CD4-positive, CD25-positive, alpha-beta regulatory T cell (primary cell): Measurements from ENCODE around the gene SPPL2B. TPM values are rescaled to one million over a fixed set of nuclear protein-coding genes. Genes with fewer than 3 reads are reported as not detected.

Experiments used
- ATAC-seq, 2 donors: fragments of 150-1000 bp; cut with Tn5 transposase; one replicate each; pipeline ENCODE4 v1.10.0; 2021; ENCODE audit warnings: low read depth in 2 of 2, moderate number of reproducible peaks in 2 of 2, moderate library complexity in 1 of 2
- DNase-seq, 3 donors: peaks; one replicate each; pipeline versions ENCODE4 v3.0.0 to v3.0.0-alpha.2; 2012 to 2022; ENCODE audit warnings: mixed read lengths in 1 of 3
- H3K27ac ChIP-seq: one replicate; pipeline ENCODE4 v1.7.0; 2013; ENCODE audit warnings: mild to moderate bottlenecking, low read length; ENCODE audit not compliant: insufficient read depth, poor library complexity, severe bottlenecking
- H3K27me3 ChIP-seq: one replicate; pipeline ENCODE4 v1.7.0; 2013; ENCODE audit warnings: low read length; ENCODE audit not compliant: control insufficient read depth, insufficient read depth
- H3K36me3 ChIP-seq: one replicate; pipeline ENCODE4 v1.7.0; 2013; ENCODE audit warnings: mild to moderate bottlenecking, low read length, moderate library complexity; ENCODE audit not compliant: control insufficient read depth, insufficient read depth
- H3K4me1 ChIP-seq: 2 replicates; pipeline ENCODE4 v1.7.0; 2013; ENCODE audit warnings: mild to moderate bottlenecking, low read length; ENCODE audit not compliant: insufficient read depth, control insufficient read depth, poor library complexity, severe bottlenecking
- H3K4me3 ChIP-seq: one replicate; pipeline ENCODE4 v1.7.0; 2013; ENCODE audit warnings: low read depth, mild to moderate bottlenecking, low read length, moderate library complexity
- H3K9me3 ChIP-seq, 2 experiments: 1 replicate in 1 of 2; 2 replicates in 1 of 2; pipeline ENCODE4 v1.7.0; 2013; ENCODE audit warnings: low read length in 2 of 2, mild to moderate bottlenecking in 1 of 2, moderate library complexity in 1 of 2; ENCODE audit not compliant: control insufficient read depth in 2 of 2
- H3K27ac Mint-ChIP-seq, 3 donors: one replicate each; pipeline ENCODE4 v1.8.0; 2020 to 2022; ENCODE audit warnings: mild to moderate bottlenecking in 3 of 3, mixed read lengths in 3 of 3, moderate library complexity in 2 of 3
- H3K27me3 Mint-ChIP-seq: one replicate; pipeline ENCODE4 v1.8.0; 2022; ENCODE audit warnings: mild to moderate bottlenecking, mixed read lengths
- H3K36me3 Mint-ChIP-seq: one replicate; pipeline ENCODE4 v1.8.0; 2020; ENCODE audit warnings: mixed read lengths
- H3K4me1 Mint-ChIP-seq, 4 donors: one replicate each; pipeline ENCODE4 v1.8.0; 2020 to 2022; ENCODE audit warnings: mixed read lengths in 4 of 4, mild to moderate bottlenecking in 1 of 4
- H3K4me3 Mint-ChIP-seq, 4 donors: one replicate each; pipeline ENCODE4 v1.8.0; 2020 to 2022; ENCODE audit warnings: mild to moderate bottlenecking in 4 of 4, mixed read lengths in 4 of 4, moderate library complexity in 3 of 4
- H3K9me3 Mint-ChIP-seq, 7 donors: one replicate each; pipeline ENCODE4 v1.8.0; 2020 to 2022; ENCODE audit warnings: mixed read lengths in 7 of 7, mild to moderate bottlenecking in 3 of 7, moderate library complexity in 2 of 7
- polyA plus RNA-seq, 4 donors: library from polyadenylated mRNA; unstranded; fragments of 300-500 nt; fragmentation: Illumina TruSeq; gene quantifications; one replicate each; pipeline ENCODE4 v1.2.3, GENCODE V29; 2021
- total RNA-seq: library from RNA; stranded (reverse); gene quantifications from one replicate; pipeline ENCODE4 v1.2.3, GENCODE V29; 2022

The SPPL2B gene
- total and polyA plus RNA-seq, 5 donors from 2014 or later = 4.3 to 69.7 (median 6.4) TPM

GRCh38 chr19:2381148-2381820 lies 52.8 kb downstream of the SPPL2B start:
- Mint-ChIP-seq H3K4me3 (no peak overlapping the region), H3K36me3 (no peaks in the 10 kb centered on the region), H3K27ac (peak overlapping the region in 1 of 3 donors; percentile 44), H3K27me3 (peaks cover 9% of the 10 kb centered on the region), H3K4me1 (no peaks in the 10 kb centered on the region), H3K9me3 (peaks cover 0 to 16% (median 3%) of the 10 kb centered on the region in 7 donors)
- DNase-seq = no peak
- no peaks in the 10 kb centered on the region for H3K27me3 ChIP-seq
- no peaks in the 10 kb centered on the region for H3K36me3 ChIP-seq
- H3K4me3 ChIP-seq = no peak overlapping the region
- H3K27ac ChIP-seq = no peak overlapping the region
- H3K4me1 ChIP-seq = no peaks in the 10 kb centered on the region
- H3K9me3 ChIP-seq = peaks cover 5 to 12% of the 10 kb centered on the region in 2 experiments
- ATAC-seq = no peak

- Mint-ChIP-seq H3K9me3 (peaks cover 0 to 16% (median 3%) of the 10 kb centered on the region in 7 donors), H3K27me3 (peaks cover 16% of the 10 kb centered on the region), H3K27ac (no peak overlapping the region), H3K4me3 (no peak overlapping the region), H3K36me3 (no peaks in the 10 kb centered on the region), H3K4me1 (no peaks in the 10 kb centered on the region)
- H3K27me3 ChIP-seq = no peaks in the 10 kb centered on the region
- H3K9me3 ChIP-seq = peaks cover 5 to 12% of the 10 kb centered on the region in 2 experiments
- no peaks in the 10 kb centered on the region for H3K36me3 ChIP-seq
- H3K4me1 ChIP-seq = no peaks in the 10 kb centered on the region
- H3K27ac ChIP-seq = no peak overlapping the region
- no peak for ATAC-seq
- DNase-seq = no peak
- H3K4me3 ChIP-seq = no peak overlapping the region
Observed at GRCh38 chr19:2382530-2383222, 54.2 kb downstream of the SPPL2B start.

GRCh38 chr19:2385053-2385721 lies 56.7 kb downstream of the SPPL2B start:
- Mint-ChIP-seq H3K9me3 (peaks cover 0 to 5% (median 0%) of the 10 kb centered on the region in 7 donors), H3K27me3 (peaks cover 13% of the 10 kb centered on the region), H3K36me3 (no peaks in the 10 kb centered on the region), H3K4me1 (no peaks in the 10 kb centered on the region), H3K4me3 (peak overlapping the region in 1 of 4 donors; percentile 11), H3K27ac (no peak overlapping the region)
- H3K9me3 ChIP-seq = peaks cover 3 to 7% of the 10 kb centered on the region in 2 experiments
- H3K4me1 ChIP-seq = no peaks in the 10 kb centered on the region
- no peak overlapping the region for H3K27ac ChIP-seq
- ATAC-seq (no peak), DNase-seq (no peak)
- no peaks in the 10 kb centered on the region for H3K36me3 ChIP-seq
- no peaks in the 10 kb centered on the region for H3K27me3 ChIP-seq
- H3K4me3 ChIP-seq = no peak overlapping the region

- Mint-ChIP-seq H3K27me3 (peaks cover 15% of the 10 kb centered on the region), H3K9me3 (no peaks in the 10 kb centered on the region), H3K4me3 (no peak overlapping the region), H3K36me3 (no peaks in the 10 kb centered on the region), H3K4me1 (peaks cover 0 to 4% (median 3%) of the 10 kb centered on the region in 4 donors), H3K27ac (peak overlapping the region in 2 of 3 donors; percentile 5 to 6)
- DNase-seq (no peak), ATAC-seq (no peak)
- Histone ChIP-seq H3K9me3 (no peaks in the 10 kb centered on the region), H3K27ac (no peak overlapping the region), H3K4me3 (no peak overlapping the region), H3K36me3 (no peaks in the 10 kb centered on the region), H3K27me3 (no peaks in the 10 kb centered on the region), H3K4me1 (no peaks in the 10 kb centered on the region)
Observed at GRCh38 chr19:2387367-2388288, 59.1 kb downstream of the SPPL2B start.

GRCh38 chr19:2389594-2389993 lies 61.1 kb downstream of the SPPL2B start:
- H3K9me3 ChIP-seq = no peaks in the 10 kb centered on the region
- no peaks in the 10 kb centered on the region for H3K36me3 ChIP-seq
- no peak overlapping the region for H3K4me3 Mint-ChIP-seq
- no peaks in the 10 kb centered on the region for H3K4me1 ChIP-seq
- H3K27me3 Mint-ChIP-seq = peaks cover 22% of the 10 kb centered on the region
- DNase-seq = no peak
- H3K4me3 ChIP-seq = no peak overlapping the region
- H3K36me3 Mint-ChIP-seq = no peaks in the 10 kb centered on the region
- ATAC-seq = no peak
- H3K9me3 Mint-ChIP-seq = no peaks in the 10 kb centered on the region
- H3K27me3 ChIP-seq = no peaks in the 10 kb centered on the region
- no peak overlapping the region for H3K27ac ChIP-seq
- H3K27ac Mint-ChIP-seq = no peak overlapping the region
- peaks cover 0 to 4% (median 4%) of the 10 kb centered on the region in 4 donors for H3K4me1 Mint-ChIP-seq

GRCh38 chr19:2391118-2391725 lies 62.7 kb downstream of the SPPL2B start:
- Histone ChIP-seq H3K36me3 (no peaks in the 10 kb centered on the region), H3K27me3 (no peaks in the 10 kb centered on the region), H3K27ac (no peak overlapping the region), H3K4me1 (no peaks in the 10 kb centered on the region), H3K9me3 (no peaks in the 10 kb centered on the region), H3K4me3 (no peak overlapping the region)
- no peak overlapping the region for H3K27ac Mint-ChIP-seq
- DNase-seq (peak; percentile 25 to 79 (median 57)), ATAC-seq (peak; percentile 61 to 67)
- peaks cover 0 to 4% (median 4%) of the 10 kb centered on the region in 4 donors for H3K4me1 Mint-ChIP-seq
- H3K36me3 Mint-ChIP-seq = no peaks in the 10 kb centered on the region
- H3K27me3 Mint-ChIP-seq = peaks cover 19% of the 10 kb centered on the region
- no peaks in the 10 kb centered on the region for H3K9me3 Mint-ChIP-seq
- no peak overlapping the region for H3K4me3 Mint-ChIP-seq

GRCh38 chr19:2392366-2392765 lies 63.9 kb downstream of the SPPL2B start:
- Mint-ChIP-seq H3K36me3 (no peaks in the 10 kb centered on the region), H3K9me3 (no peaks in the 10 kb centered on the region), H3K27ac (no peak overlapping the region), H3K27me3 (peaks cover 15% of the 10 kb centered on the region), H3K4me1 (peaks cover 0 to 4% (median 4%) of the 10 kb centered on the region in 4 donors), H3K4me3 (no peak overlapping the region)
- Histone ChIP-seq H3K4me3 (no peak overlapping the region), H3K27ac (no peak overlapping the region), H3K36me3 (no peaks in the 10 kb centered on the region), H3K9me3 (no peaks in the 10 kb centered on the region), H3K27me3 (no peaks in the 10 kb centered on the region), H3K4me1 (no peaks in the 10 kb centered on the region)
- DNase-seq (no peak), ATAC-seq (no peak)
